DMS153 (cell line): ENCODE data around the gene COL20A1.

Experiments used
- DNase-seq: peaks from one replicate; lab custom pipeline; 2025; lab: John Stamatoyannopoulos, UW

COL20A1 gene

DNA sequence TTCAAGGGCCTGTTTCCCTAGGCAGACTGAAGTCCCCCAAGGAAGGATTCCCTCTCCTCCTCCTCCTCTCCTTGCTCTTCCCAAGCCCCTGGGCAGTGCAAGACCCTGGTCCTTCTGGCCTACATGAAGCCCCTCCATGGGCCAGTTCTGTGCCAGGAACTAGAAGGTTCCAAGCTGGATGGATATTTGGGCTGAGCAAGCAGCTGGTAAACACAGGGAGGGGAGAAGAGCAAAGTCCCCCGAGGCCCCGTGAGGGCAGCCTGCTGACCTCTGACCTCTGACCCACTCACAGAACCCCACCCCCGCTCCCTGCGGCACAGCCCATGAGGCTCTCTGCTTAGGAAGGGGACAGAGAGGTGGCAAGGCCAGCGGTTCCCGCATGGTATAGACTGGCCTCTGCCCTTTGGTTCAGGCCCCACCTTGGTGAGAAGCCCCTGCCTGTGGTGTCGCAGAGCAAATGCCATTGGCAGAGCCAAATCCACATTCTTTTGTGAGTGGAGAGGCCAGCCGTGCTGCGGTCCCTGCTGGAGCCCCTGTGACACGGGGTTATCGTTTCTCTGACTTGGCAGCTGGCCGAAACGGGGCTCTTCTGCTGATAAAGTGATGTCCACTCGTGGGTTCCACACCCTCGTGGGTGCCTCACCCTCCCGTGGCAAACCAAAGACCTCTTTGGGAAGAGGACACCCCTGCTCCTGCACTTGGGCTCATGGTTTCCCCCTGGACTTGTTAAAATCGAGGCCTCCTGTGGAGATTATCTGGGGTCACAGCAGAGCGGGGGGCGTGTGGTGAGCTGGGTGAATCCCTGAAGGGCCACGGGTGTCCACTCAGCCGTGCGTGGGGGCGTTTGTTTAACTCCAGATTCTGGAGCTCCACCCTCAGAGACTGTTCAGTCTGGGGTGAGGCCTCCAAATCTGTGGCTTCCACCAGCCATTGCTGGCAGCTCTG is 70.3 kb downstream of the COL20A1 start:
- no peak for DNase-seq

DNA sequence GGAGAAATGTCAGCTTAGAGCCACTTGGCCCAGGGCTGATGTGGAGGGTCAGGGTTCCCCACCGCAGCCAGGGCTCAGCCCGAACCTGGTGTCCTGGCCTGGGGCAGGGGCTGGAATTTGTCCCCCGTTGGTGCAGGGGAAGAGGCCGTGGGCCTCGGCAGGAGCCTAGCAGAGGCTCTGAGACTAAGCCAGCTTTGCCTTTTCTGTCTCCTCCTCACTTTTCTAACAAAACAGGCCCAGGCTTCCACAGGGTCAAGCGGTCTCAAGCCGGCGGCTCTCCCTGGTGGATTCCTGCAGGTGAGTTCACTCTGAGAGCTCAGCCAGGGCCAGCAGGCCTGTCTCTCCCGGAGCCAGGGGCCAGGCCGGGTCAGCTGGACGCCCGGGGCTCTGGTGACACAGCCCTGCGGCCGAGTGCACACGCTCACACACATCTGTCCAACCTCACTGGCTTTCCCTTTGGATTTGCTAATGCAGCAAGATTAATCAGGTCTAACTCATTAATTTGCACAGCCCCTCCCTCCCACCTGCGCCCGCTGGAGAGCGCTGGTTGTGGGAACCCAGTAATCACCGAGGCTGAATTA is 71.1 kb downstream of the COL20A1 start:
- no peak for DNase-seq

DNA sequence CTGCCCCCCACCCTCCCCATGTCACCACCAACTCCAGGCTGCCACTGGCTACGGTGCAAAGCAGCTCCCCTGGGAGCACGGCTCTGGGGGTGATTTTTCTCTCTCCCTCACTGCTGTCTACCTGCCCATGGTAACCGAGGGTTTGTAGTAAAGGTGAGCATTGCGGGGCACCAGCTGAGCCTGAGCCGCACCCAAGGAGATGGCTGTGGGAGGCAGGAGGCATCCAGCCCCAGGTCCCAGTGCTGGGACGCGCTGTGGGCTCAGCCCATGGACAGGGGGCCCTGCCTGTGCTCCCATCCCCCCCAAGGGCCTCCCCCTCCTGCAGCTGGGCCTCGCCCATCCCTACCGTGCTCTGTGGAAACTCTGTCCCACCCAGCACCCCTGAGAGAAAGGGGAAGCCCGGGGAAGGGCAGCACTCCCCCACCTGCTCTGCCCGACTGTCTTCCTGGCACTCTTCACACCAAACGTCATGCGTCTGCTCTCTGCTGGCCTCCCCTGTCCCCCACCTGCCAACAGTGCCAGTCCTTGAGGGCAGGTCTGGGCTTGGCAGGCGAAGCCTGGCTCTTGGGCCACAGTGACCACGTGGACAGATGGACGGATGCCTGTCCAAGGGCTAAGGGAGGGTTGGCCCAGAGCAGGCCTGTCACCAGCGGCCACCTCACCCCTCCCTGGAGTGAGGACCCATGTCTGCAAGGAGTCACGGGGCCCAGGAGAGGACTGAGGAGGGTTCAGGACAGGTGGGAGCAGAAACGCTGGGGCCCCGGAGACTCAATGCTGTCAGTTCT is 72.0 kb downstream of the COL20A1 start:
- DNase-seq, result no peak

DNA sequence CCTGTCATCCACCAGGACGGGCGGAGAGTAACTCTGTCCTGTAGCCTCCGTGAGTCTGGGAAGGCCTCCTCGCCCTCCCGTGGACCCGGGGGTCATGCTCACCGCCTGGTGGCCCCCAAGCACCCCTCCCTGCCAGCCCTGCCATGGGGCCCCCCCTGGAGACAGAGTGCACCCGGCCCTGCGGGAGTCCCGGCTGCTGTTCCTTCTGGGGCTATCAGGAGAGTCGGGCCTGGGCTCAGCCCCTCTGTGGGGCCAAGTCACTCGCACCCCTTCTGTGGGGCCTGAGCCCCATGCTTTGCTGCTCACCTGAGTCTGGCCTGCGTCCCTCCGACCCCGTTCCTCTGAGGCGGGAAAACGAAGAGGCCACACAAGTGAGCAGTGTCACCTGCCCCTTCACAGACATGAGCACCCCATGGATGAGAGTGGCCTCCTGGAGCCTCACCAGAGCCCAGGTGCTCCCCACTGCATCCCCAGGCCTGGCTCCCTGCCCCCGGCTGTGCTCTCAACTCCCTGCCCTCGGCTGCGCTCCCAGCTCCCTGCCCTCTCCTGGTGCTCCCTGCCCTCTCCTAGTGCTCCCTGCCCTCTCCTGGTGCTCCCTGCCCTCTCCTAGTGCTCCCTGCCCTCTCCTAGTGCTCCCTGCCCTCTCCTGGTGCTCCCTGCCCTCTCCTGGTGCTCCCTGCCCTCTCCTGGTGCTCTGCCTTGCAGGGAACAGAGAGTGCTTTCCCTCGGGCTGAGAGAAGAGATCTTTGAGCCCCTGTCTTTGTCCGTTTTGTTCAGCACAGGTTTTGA is 72.8 kb downstream of the COL20A1 start:
- DNase-seq, result no peak

DNA sequence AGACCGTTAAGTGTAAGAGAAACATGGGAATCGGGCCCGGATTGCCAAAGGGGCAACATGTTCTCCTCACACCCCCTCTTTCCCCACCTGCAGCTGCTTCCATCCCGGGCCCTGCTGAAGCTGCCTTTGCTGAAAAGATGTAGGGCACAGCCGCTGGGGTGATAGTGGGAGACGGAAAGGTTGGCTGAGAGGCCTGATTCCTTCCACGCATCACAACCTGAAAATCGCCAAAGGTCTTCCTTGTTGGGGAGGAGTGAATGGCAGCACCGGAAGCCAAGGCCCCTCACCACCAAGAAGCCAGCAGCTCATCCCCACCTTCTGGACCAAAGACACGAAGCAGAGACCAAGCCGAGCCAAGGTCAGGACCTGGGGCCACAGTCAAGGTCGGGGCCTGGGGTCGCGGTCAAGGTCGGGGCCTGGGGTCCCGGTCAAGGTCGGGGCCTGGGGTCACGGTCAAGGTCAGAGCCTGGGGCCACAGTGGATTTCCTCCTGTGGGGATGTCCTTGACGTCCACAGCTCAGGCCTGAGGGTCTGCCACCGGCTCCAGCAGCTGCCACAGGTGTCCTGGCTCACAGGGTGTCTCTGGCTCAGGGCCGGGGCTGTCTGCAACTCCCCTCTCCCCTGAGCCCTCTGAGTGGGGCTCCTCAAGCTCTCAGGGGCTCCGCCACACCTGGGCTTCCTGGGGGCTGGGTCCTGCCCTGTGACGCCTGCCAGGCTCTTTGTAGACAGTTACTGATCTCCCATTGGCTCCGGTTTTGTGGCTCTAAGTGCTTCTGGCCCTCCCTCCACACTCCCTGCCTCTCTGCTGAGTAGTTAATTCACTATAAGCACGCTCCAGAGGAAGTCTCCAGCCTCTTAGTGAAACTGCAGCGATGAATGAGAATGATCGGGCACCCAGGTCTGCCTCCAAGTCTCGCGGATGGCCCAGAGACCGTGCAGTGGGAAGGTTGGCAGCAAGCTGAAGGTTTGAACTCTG is 73.7 kb downstream of the COL20A1 start:
- no peak for DNase-seq

DNA sequence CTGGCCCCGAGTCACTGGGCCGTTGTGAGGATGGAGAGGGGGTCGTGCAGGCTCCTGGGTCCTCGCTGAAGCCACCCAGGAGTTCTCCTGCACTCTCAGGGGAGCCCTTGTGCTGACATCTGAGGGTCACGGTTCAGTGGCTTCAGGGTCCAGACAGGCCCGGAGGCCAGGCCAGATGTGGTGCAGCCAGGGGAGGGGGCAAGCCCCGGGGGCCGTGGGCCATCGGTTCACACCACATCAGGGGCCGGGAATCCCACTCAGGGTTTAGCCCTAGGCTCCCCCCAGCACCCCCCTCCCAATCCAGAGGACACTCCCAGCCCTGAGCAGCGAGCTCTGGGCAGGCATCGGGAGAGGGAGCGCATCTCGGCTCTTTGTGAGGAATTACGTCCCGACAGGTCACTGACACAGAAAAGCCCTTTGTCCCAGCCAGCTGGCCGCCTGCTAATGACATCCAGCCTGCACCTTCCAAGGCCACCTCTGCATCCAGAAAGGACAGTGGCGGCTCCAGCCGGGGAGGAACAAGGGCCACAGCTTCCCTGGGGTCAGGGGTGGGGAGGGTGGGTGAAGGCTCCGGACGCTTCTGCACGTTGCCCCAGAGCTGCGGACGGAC is 74.6 kb downstream of the COL20A1 start:
- no peak for DNase-seq

DNA sequence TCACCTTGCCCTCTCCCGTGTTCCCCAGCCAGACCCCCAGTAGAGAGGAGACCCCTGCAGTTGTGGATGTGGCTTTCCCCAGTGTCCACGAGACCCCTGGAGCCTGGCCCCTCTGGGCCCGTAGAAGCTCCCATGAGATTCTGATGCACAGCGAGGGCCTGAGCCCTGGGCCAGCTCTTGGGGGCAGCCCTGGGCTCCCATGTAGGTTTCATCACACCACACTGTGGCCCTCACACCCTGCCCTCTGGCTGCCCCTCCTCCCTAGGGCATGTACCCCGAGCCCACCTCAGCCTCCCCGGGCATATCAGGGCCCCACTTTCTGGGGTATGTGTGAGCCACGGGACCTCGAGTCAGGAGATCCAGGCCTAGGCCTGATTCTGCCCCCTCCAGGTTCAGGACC is 75.2 kb downstream of the COL20A1 start:
- DNase-seq, result no peak

DNA sequence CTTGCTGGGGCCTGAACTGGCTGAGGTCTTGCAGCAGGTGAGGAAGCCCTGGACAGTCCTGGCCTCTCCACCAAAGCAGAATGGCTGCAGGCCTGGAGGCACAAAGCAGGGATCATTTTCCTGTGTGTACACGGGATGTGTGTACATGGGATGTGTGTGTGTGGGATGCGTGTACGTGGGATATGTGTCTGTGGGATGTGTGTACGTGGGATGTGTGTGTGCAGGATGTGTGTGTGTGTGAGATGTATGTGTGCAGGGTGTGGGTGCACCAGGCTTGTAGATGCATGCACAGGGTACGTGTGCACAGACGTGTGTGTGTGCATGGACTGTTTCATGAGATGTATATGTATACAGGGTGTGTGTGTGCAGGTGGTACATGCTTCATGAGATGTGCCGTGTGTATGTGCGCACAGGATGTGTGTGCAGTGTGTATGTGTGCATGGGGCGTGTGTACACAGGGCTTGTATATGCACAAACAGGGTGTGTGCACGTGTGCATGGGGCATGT is 76.1 kb downstream of the COL20A1 start:
- DNase-seq, result no peak

DNA sequence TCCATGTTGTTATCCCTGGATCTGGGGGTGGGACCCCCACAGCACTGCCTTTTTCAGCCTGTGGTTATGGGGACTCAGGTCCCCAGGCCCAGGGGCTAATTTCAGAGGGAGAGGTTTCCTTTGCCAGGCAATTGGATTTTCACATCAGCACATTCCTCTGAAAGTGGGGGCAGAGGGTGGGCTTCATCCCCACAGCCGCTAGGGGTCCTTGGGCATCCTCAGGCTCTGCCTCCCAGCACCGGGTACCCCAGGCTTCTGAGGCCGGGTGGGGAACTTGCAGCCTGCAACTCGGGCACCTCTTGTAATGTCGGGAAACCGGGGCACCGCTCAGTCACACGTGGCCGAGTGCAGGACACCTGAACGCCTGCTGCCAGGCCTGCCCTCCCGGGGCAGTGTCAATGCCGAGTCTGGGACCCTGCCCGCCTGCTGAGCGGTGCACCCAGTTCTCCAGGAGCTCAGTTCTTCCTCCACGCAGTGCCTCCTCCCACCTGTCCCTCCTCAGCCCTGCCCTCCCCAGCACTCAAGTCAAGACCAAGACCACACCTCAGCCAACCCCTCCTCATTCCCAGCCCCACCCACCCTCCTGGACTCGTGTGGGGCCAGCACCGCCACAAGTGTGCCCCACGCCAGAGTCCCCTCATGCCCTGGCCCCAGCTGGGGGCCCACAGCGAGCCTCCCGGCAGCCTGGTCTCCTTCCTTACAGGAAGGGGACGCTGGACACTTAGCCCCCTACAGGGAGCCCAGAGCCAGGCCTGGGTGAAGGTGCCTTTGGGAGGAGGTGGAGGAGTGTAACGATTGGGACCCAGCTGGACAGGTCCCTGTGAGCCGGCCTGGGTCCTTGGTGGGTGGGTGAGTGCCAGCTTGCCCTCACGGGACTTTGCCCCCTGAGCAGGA is 77.0 kb downstream of the COL20A1 start:
- DNase-seq, result no peak

DNA sequence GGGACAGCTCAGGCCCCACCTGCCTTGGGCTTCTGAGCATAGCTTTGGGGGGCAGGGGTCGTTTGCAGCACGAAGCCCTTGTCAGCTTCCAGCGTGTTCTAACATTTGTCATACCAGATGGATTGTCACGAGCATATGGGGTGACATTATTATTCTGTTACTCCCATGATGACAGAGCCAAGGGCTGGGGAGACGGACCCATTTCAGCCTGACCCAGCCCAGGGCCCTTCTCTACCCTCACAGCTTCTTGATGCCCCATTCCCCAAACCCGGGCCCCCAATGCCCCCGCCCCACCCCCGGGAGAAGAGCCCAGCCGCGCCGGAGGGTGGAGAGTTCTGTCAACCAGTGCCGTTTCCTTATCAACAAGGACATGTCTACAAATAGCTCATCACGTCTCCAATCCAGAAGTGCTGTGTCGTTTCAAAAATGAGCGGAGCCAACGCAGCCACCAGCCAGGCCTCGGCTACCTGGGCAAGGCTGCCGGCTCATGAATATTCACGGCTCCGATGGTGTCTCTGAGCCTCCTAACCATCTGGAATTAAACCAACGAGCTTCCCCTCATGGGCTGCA is 77.7 kb downstream of the COL20A1 start:
- DNase-seq, result no peak

DNA sequence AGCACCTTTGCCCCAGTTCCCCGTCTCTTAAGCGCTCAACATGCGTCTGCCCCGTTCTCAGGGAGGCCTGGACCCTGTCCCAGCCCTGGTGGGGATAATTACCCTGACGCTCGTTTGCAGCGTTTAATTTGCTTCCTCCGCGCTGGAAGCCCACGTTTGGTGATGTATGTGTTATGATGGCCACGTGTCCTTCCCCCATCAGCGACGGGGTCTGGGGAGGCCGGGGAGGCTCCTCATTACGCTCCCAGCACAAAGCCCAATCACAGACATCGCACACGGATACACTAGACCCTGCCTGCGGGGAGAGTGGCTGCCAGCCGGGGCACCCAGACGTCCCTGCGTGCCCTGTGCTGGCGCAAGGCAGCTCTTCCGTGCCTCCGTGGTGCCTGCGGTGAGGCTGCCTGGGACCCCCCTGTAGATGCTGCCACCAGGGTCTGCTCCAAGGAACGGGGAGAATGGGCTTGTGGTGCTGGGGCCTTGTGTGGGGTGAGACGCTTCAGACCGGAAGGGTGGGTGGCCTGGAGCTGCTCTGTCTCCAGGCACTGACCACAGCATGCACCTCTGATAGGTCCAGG is 78.4 kb downstream of the COL20A1 start:
- DNase-seq, result no peak

DNA sequence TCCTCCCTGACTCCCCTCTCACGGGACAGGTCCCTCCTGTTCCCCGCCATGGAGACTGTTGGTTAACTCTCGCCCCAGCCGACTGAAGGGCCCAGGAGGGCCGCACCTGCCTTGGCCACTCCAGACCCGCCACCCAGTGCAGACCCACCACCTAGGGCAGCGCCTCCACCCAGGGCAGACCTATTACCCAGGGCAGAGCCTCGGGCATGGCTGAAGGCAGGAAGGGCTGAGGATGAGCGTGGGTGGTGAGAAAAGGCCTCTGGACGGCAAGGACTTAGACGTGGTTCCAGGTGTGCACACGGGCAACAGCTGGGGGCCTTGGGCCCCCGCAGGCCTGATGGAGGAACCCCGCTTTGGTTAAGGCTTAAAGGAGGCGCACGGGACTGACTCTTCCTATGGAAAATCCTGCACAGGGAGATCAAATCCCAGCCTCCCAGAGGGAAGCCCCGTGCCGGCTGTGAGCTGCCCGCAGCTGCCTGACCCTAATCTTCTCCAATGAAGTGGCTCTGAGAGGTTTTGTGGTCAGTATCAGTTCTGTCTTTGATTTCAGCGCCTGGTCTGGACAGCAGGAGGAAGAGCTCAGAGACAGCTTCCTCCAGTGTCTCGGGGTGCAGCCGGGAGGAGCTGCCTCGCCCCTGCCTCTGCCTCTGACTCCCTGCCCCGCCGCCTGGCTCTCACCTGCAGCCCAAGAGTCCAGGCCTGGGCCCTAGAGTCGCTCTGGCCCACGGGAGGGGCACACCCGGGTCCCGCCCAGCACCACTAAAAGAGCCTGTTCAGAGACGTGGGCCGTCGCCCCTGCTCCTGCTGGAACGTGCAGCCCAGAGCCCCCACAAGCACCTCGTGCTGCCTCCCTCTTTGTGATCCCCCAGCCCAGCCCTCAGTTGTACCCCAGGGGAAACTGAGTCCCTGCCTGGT is 80.2 kb downstream of the COL20A1 start:
- DNase-seq, result no peak

DNA sequence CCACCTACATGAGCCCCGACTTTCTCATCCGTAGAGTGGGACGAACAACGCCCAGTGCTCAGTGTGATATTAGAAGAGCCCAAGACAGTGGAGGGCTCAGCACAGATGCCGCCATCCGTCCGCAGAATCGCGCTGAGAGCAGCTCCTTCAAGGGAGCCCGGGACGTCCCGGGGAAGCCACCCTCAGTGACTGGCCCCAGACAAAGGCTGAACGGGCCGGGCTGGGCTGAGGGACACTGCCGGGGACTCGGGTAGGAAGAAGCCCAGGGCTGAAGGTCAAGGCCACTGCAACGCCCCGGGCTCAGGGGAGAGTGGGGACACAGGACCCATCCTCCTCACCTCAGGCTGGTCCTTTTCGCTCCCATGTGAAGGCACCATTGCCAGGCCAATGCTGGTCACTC is 81.0 kb downstream of the COL20A1 start:
- no peak for DNase-seq

DNA sequence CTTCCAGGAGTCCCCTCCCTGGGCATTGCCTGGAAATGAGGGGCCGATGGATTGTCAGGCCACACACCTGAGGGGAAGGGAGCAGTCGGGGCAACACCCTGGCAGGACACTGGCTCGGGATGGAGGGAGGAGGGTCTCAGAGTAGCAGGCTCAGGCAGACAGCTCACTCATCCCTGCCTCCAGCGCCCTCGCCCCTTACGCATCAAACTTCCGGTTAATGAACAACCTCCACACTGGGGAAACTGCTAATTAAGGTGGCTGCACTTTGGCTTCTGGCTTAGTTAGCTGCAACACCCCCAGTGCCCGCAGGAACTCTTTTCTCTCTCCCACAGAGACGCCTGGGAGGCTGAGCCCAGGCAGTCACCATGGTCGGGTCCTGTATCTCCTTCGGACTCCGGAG is 81.5 kb downstream of the COL20A1 start:
- no peak for DNase-seq

DNA sequence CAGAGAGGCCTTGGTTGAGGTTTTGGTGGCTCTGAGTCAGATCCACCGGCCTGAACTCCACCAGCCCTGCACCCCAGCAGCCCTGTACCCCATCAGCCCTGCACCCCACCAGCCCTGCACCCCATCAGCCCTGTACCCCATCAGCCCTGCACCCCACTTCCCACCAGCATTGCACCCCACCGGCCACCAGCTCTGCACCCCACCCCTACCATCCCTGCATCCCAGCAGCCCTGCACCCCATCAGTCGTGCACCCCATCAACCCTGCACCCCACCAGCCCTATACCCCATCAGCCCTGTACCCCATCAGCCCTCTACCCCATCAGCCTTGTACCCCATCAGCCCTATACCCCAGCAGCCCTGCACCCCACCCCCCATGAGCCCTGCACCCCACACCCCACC is 82.5 kb downstream of the COL20A1 start:
- no peak for DNase-seq

DNA sequence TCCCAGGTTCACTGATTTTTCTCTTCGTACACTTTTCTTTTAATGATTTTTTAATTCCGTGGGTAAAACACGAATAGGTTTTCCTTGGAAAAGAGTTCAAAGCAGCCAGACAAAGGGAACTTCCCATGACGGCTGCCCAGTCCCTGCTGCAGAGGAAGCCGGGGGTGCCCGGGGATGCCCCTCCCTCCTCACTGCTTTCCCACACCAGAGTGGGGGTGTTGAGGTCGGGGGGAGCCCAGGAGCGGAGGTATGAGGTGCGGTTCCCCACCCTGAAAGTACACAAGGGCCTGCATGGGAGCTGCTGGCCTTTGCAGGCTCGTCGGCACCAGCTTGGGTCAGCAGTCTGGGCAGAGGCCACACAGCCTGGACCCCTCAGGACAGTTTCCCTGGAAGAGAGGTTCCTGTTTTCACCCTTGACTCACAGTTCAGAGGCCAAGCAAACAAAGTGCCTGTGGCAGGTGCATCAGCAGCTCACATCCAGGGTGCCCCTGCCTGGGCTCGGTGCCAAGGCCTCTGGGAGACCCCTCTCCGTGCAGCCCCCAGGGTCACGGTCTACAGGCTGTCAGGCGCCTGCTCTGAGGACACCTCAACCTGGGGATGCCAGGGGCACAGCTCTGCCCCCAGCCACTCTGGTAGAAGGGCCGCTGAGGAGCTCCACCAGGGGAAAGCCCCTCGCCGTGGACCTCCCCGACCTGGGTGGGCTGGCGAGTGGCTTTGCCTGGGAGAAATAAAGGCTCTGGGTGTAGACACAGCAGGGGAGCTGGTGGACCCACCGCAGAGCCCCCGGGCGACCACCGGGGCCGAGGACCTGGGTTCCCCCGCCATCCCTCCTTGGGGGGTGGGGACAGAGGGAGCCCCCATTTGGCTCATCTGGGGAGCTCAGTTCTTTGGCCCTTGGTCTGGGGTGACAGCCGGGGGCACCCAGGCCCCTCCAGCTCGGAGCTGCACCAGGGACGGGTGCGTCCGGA is 83.6 kb downstream of the COL20A1 start:
- no peak for DNase-seq
